ENCODE measurements around the gene ALCAM. TPM values are rescaled to one million over a fixed set of nuclear protein-coding genes. Genes with fewer than 3 reads are reported as not detected.

ALCAM gene
- total RNA-seq, 4 donors from 2014 or later = 5.9 to 151 (median 19.0) TPM

- no peak for DNase-seq
- no peak overlapping the region for H3K27ac ChIP-seq
- H3K4me1 ChIP-seq = no peaks in the 10 kb centered on the region
- no peaks in the 10 kb centered on the region for H3K27me3 ChIP-seq
- TF ChIP-seq POLR2A (IDR thresholded peaks at IDR 0.05) = no peak
- TF ChIP-seq, protein P1, sequence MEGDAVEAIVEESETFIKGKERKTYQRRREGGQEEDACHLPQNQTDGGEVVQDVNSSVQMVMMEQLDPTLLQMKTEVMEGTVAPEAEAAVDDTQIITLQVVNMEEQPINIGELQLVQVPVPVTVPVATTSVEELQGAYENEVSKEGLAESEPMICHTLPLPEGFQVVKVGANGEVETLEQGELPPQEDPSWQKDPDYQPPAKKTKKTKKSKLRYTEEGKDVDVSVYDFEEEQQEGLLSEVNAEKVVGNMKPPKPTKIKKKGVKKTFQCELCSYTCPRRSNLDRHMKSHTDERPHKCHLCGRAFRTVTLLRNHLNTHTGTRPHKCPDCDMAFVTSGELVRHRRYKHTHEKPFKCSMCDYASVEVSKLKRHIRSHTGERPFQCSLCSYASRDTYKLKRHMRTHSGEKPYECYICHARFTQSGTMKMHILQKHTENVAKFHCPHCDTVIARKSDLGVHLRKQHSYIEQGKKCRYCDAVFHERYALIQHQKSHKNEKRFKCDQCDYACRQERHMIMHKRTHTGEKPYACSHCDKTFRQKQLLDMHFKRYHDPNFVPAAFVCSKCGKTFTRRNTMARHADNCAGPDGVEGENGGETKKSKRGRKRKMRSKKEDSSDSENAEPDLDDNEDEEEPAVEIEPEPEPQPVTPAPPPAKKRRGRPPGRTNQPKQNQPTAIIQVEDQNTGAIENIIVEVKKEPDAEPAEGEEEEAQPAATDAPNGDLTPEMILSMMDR (IDR thresholded peaks at IDR 0.05) = no peak
- intact Hi-C loops (cut with DNase I; ENCODE audit: low total_unique reads) = no loop called here
- H3K4me3 ChIP-seq = no peak overlapping the region
- H3K36me3 ChIP-seq = no peaks in the 10 kb centered on the region
- no peaks in the 10 kb centered on the region for H3K9me3 ChIP-seq
Observed at GRCh38 chr3:105538483-105538882, 171.8 kb downstream of the ALCAM start.

DNA sequence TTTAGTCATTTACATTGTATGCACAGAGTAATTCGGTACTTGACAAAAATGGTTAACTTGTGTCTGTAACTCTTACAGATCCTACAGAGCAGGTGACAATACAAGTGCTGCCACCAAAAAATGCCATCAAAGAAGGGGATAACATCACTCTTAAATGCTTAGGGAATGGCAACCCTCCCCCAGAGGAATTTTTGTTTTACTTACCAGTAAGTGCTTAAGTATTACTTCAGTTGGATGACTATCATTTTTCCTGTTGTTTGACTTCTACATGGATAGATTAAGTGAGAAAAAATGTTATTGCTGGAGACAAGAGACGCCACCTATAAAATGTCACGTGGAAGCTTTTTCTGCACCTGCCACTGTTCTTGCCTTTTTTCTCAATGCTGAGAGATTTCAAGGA lies 173.2 kb downstream of the ALCAM start:
- Histone ChIP-seq H3K27me3 (no peaks in the 10 kb centered on the region), H3K4me3 (no peak overlapping the region), H3K36me3 (no peaks in the 10 kb centered on the region), H3K9me3 (no peaks in the 10 kb centered on the region), H3K4me1 (no peaks in the 10 kb centered on the region), H3K27ac (no peak overlapping the region)
- DNase-seq = no peak
- intact Hi-C loops (cut with DNase I; ENCODE audit: low total_unique reads) = no loop called here
- no peak for TF ChIP-seq POLR2A (IDR thresholded peaks at IDR 0.05)
- TF ChIP-seq, protein P1 (IDR thresholded peaks at IDR 0.05) = no peak

DNA sequence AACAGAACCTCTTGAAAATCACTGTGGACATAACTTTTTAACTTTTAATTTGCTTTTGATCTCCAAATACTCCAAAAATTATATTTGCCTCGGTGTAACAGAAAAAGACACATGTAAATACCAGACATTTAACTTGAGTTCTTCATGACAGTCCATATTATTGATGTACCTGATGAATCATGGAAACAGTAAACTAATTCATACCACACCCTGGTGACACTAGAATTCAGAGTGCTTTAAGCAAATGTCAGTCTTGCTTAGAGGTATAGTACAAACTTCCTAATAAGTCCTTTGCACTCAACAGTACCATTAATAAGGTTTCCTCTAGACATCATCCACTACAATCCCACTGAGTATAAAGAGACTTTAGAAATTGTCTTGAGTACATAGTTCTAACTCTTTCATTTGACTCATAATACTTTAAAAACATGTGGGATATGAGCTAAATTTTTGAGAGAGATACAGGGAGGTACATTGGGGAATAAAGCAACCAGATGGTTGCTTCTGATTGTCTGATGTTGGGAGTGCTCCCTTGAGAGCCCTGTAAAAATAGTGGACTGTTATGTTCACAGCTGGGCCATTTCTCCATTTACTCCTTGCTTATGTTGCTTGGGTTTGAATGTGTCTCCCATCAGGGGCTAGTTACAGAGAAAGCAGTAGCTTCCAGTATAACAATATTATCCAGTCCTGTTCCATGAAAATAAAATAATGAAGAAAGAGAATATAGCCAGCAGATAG lies 175.7 kb downstream of the ALCAM start:
- intact Hi-C loops (cut with DNase I; ENCODE audit: low total_unique reads) = no loop called here
- TF ChIP-seq, protein P1 (IDR thresholded peaks at IDR 0.05) = no peak
- TF ChIP-seq POLR2A (IDR thresholded peaks at IDR 0.05) = no peak
- no peak overlapping the region for H3K4me3 ChIP-seq
- no peaks in the 10 kb centered on the region for H3K36me3 ChIP-seq
- no peaks in the 10 kb centered on the region for H3K9me3 ChIP-seq
- no peaks in the 10 kb centered on the region for H3K27me3 ChIP-seq
- H3K4me1 ChIP-seq = no peaks in the 10 kb centered on the region
- DNase-seq = no peak
- no peak overlapping the region for H3K27ac ChIP-seq

DNA sequence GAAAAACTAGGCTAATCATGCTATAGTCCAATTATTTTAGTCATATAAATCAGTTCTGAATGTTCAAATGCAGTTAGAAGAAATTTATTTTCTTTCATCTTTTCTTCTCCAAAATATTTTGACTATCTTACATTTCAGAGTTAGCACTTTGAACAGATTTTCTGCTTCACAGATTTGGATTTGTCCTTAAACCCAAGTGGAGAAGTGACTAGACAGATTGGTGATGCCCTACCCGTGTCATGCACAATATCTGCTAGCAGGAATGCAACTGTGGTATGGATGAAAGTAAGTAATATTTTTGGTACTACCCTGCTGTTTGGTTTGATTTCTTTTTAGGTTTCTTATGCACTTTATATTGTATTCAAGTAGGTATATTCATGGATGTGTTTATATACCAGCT lies 178.3 kb downstream of the ALCAM start:
- Histone ChIP-seq H3K4me1 (no peaks in the 10 kb centered on the region), H3K27me3 (no peaks in the 10 kb centered on the region), H3K9me3 (no peaks in the 10 kb centered on the region), H3K27ac (no peak overlapping the region), H3K4me3 (no peak overlapping the region), H3K36me3 (no peaks in the 10 kb centered on the region)
- intact Hi-C loops (cut with DNase I; ENCODE audit: low total_unique reads) = no loop called here
- TF ChIP-seq, protein P1 (IDR thresholded peaks at IDR 0.05) = no peak
- no peak for TF ChIP-seq POLR2A (IDR thresholded peaks at IDR 0.05)
- no peak for DNase-seq

GRCh38 chr3:105553851-105554250 lies 187.1 kb downstream of the ALCAM start:
- DNase-seq = no peak
- no peak for TF ChIP-seq POLR2A (IDR thresholded peaks at IDR 0.05)
- TF ChIP-seq, protein P1 (IDR thresholded peaks at IDR 0.05) = no peak
- H3K36me3 ChIP-seq = no peaks in the 10 kb centered on the region

More at GRCh38 chr3:105553851-105554250, 187.1 kb downstream of the ALCAM start:
- Histone ChIP-seq H3K27ac (no peak overlapping the region), H3K9me3 (no peaks in the 10 kb centered on the region), H3K27me3 (no peaks in the 10 kb centered on the region), H3K4me1 (no peaks in the 10 kb centered on the region), H3K4me3 (no peak overlapping the region)
- intact Hi-C loops (cut with DNase I; ENCODE audit: low total_unique reads) = no loop called here

Data from uterus (tissue), 4 donors.